H9 (cell line): Measurements from ENCODE around the gene KRTAP9-1. TPM values are rescaled to one million over a fixed set of nuclear protein-coding genes. Genes with fewer than 3 reads are reported as not detected.

Source experiments
- total RNA-seq: library from RNA; stranded (reverse); gene quantifications from 2 replicates; pipeline ENCODE4 v1.2.1, GENCODE V29; 2021

KRTAP9-1 gene
- total RNA-seq, 1 experiment from 2014 or later: not detected

Other genes starting within 250 kb of the KRTAP9-1 start
- gene KRT39, start 222.9 kb upstream of the KRTAP9-1 start, total RNA-seq: not detected in 2 replicates
- gene KRT40, start 205.6 kb upstream of the KRTAP9-1 start, total RNA-seq: not detected in 2 replicates
- not detected in 2 replicates for gene KRTAP3-3, start 195.7 kb upstream of the KRTAP9-1 start, total RNA-seq
- not detected in 2 replicates for gene KRTAP3-2, start 190.0 kb upstream of the KRTAP9-1 start, total RNA-seq
- gene KRTAP3-1, start 180.8 kb upstream of the KRTAP9-1 start, total RNA-seq: not detected in 2 replicates
- gene KRTAP1-5, start 162.7 kb upstream of the KRTAP9-1 start, total RNA-seq: not detected in 2 replicates
- not detected in 2 replicates for gene KRTAP1-4, start 159.7 kb upstream of the KRTAP9-1 start, total RNA-seq
- gene KRTAP1-3, start 155.0 kb upstream of the KRTAP9-1 start, total RNA-seq: not detected in 2 replicates
- not detected in 2 replicates for gene KRTAP1-1, start 148.4 kb upstream of the KRTAP9-1 start, total RNA-seq
- gene KRTAP2-1, start 142.6 kb upstream of the KRTAP9-1 start, total RNA-seq: not detected in 2 replicates
- not detected in 2 replicates for gene KRTAP2-2, start 134.7 kb upstream of the KRTAP9-1 start, total RNA-seq
- not detected in 2 replicates for gene KRTAP2-3, start 129.8 kb upstream of the KRTAP9-1 start, total RNA-seq
- gene KRTAP2-4, start 124.0 kb upstream of the KRTAP9-1 start, total RNA-seq: not detected in 2 replicates
- not detected in 2 replicates for gene KRTAP4-7, start 105.7 kb upstream of the KRTAP9-1 start, total RNA-seq
- gene KRTAP4-8, start 91.7 kb upstream of the KRTAP9-1 start, total RNA-seq: not detected in 2 replicates
- gene KRTAP4-16, start 87.7 kb upstream of the KRTAP9-1 start, total RNA-seq: not detected in 2 replicates
- not detected in 2 replicates for gene KRTAP4-9, start 84.5 kb upstream of the KRTAP9-1 start, total RNA-seq
- gene KRTAP4-11, start 71.5 kb upstream of the KRTAP9-1 start, total RNA-seq: not detected in 2 replicates
- gene KRTAP4-12, start 65.7 kb upstream of the KRTAP9-1 start, total RNA-seq: not detected in 2 replicates
- not detected in 2 replicates for gene KRTAP4-6, start 49.3 kb upstream of the KRTAP9-1 start, total RNA-seq
- gene KRTAP4-5, start 40.1 kb upstream of the KRTAP9-1 start, total RNA-seq: not detected in 2 replicates
- gene KRTAP4-4, start 29.1 kb upstream of the KRTAP9-1 start, total RNA-seq: not detected in 2 replicates
- gene KRTAP4-3, start 21.7 kb upstream of the KRTAP9-1 start, total RNA-seq: not detected in 2 replicates
- not detected in 2 replicates for gene KRTAP4-2, start 11.7 kb upstream of the KRTAP9-1 start, total RNA-seq
- not detected in 2 replicates for gene KRTAP4-1, start 5.0 kb upstream of the KRTAP9-1 start, total RNA-seq
- not detected in 2 replicates for gene KRTAP9-2, start 36.8 kb downstream of the KRTAP9-1 start, total RNA-seq
- not detected in 2 replicates for gene KRTAP9-3, start 42.6 kb downstream of the KRTAP9-1 start, total RNA-seq
- not detected in 2 replicates for gene KRTAP9-8, start 48.1 kb downstream of the KRTAP9-1 start, total RNA-seq
- gene KRTAP9-4, start 59.8 kb downstream of the KRTAP9-1 start, total RNA-seq: not detected in 2 replicates
- gene KRTAP9-9, start 65.5 kb downstream of the KRTAP9-1 start, total RNA-seq: not detected in 2 replicates
- not detected in 2 replicates for gene KRTAP9-6, start 75.5 kb downstream of the KRTAP9-1 start, total RNA-seq
- not detected in 2 replicates for gene KRTAP9-7, start 85.8 kb downstream of the KRTAP9-1 start, total RNA-seq
- not detected in 2 replicates for gene KRTAP29-1, start 113.0 kb downstream of the KRTAP9-1 start, total RNA-seq
- not detected in 2 replicates for gene KRTAP16-1, start 119.4 kb downstream of the KRTAP9-1 start, total RNA-seq
- not detected in 2 replicates for gene KRTAP17-1, start 125.8 kb downstream of the KRTAP9-1 start, total RNA-seq
- not detected in 2 replicates for gene KRT33A, start 160.9 kb downstream of the KRTAP9-1 start, total RNA-seq
- gene KRT33B, start 179.9 kb downstream of the KRTAP9-1 start, total RNA-seq: not detected in 2 replicates
- gene KRT34, start 192.4 kb downstream of the KRTAP9-1 start, total RNA-seq: not detected in 2 replicates
- not detected in 2 replicates for gene KRT31, start 207.7 kb downstream of the KRTAP9-1 start, total RNA-seq
- gene KRT37, start 234.7 kb downstream of the KRTAP9-1 start, total RNA-seq: not detected in 2 replicates